Stimulated activated naive CD8-positive, alpha-beta T cell treated with anti-CD3 and anti-CD28 coated beads, Interleukin-15, Interleukin-2, amounts not matched to agents 100 ng/mL and 50 ng/mL, for 24 hours (primary cell): ENCODE measurements around the gene PHYHD1.
A peak's percentile ranks its signal among the peaks of the same experiment; 100 is the strongest.
"Not testable (repeated sequence)": the region's sequence is repeated elsewhere in the genome, so short reads cannot be mapped to it uniquely, and the experiment has no call there.

Experiments used
- H3K27ac Mint-ChIP-seq: one replicate; pipeline ENCODE4 v1.8.0; 2021; ENCODE audit warnings: mild to moderate bottlenecking, mixed read lengths
- H3K27me3 Mint-ChIP-seq: one replicate; pipeline ENCODE4 v1.8.0; 2021; ENCODE audit warnings: mixed read lengths
- H3K36me3 Mint-ChIP-seq: one replicate; pipeline ENCODE4 v1.8.0; 2021; ENCODE audit warnings: low read depth, mixed read lengths
- H3K4me1 Mint-ChIP-seq: one replicate; pipeline ENCODE4 v1.8.0; 2021; ENCODE audit warnings: low read depth, mixed read lengths
- H3K4me3 Mint-ChIP-seq: one replicate; pipeline ENCODE4 v1.8.0; 2021; ENCODE audit warnings: mild to moderate bottlenecking, mixed read lengths
- H3K9me3 Mint-ChIP-seq: one replicate; pipeline ENCODE4 v1.8.0; 2021; ENCODE audit warnings: mixed read lengths

PHYHD1 gene

DNA sequence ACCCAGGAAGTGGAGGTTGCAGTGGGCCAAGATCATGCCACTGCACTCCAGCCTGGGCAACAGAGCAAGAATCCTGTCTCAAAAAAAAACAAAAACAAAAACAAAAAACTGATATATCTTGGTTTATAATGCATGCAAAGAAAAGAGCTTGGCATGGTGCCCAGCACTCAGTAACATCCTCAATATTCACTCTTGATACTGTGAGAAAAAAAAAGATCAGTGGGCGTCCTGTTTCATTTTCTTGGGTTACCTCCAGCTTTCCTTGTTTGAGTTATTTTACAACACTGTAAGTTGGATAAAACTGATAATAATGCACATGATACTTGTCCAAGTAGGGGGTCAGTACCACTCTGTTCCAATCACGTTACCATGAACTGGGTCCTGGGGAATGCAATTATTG lies 7.8 kb downstream of the PHYHD1 start:
- Mint-ChIP-seq H3K36me3 (no peaks in the 10 kb centered on the region), H3K4me3 (no peak overlapping the region), H3K27ac (no peak overlapping the region), H3K4me1 (no peaks in the 10 kb centered on the region), H3K9me3 (no peaks in the 10 kb centered on the region), H3K27me3 (no peaks in the 10 kb centered on the region)

DNA sequence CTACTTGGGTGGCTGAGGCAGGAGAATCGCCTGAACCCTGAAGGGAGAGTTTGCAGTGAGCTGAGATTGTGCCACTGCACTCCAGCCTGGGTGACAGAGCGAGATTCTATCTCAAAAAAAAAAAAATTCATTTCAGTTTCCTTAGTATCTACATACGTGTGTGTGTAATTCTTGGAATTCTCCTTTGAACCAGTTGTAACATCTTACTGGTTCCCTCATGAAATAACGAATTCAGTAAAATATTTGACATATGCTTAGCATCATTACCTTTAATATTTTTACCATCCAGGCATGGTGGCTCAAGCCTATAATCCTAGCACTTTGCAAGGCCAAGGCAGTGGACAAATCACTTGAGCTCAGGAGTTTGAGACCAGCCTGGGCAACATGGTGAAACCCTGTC lies 8.8 kb downstream of the PHYHD1 start:
- H3K4me1 Mint-ChIP-seq, result no peaks in the 10 kb centered on the region
- H3K9me3 Mint-ChIP-seq, result no peaks in the 10 kb centered on the region
- H3K27me3 Mint-ChIP-seq, result no peaks in the 10 kb centered on the region
- H3K4me3 Mint-ChIP-seq, result no peak overlapping the region
- H3K27ac Mint-ChIP-seq, result no peak overlapping the region
- no peaks in the 10 kb centered on the region for H3K36me3 Mint-ChIP-seq

DNA sequence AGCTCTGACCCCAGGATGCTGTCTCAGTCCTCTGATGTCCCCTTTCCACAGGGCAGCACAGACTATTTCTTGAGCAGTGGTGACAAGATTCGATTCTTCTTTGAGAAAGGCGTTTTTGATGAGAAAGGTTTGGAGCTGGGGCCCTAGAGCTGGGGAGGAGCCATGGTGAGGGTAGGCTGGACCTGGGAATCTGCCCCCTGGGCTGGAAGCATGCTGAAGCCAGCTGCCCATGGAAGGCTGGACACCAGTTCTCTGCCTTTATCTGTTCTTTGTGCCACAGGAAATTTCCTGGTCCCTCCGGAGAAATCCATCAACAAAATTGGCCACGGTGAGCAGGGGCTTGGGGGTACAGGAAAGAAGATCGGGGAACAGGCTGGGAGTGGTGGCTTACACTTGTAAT lies 12.9 kb downstream of the PHYHD1 start:
- no peak overlapping the region for H3K4me3 Mint-ChIP-seq
- H3K9me3 Mint-ChIP-seq, result no peaks in the 10 kb centered on the region
- no peaks in the 10 kb centered on the region for H3K36me3 Mint-ChIP-seq
- no peak overlapping the region for H3K27ac Mint-ChIP-seq
- H3K27me3 Mint-ChIP-seq, result no peaks in the 10 kb centered on the region
- no peaks in the 10 kb centered on the region for H3K4me1 Mint-ChIP-seq

- Mint-ChIP-seq H3K27me3 (no peaks in the 10 kb centered on the region), H3K36me3 (no peaks in the 10 kb centered on the region), H3K9me3 (no peaks in the 10 kb centered on the region), H3K4me3 (no peak overlapping the region), H3K27ac (no peak overlapping the region), H3K4me1 (no peaks in the 10 kb centered on the region)
These were observed 15.5 kb downstream of the PHYHD1 start for GRCh38 chr9:128936171-128936865.

DNA sequence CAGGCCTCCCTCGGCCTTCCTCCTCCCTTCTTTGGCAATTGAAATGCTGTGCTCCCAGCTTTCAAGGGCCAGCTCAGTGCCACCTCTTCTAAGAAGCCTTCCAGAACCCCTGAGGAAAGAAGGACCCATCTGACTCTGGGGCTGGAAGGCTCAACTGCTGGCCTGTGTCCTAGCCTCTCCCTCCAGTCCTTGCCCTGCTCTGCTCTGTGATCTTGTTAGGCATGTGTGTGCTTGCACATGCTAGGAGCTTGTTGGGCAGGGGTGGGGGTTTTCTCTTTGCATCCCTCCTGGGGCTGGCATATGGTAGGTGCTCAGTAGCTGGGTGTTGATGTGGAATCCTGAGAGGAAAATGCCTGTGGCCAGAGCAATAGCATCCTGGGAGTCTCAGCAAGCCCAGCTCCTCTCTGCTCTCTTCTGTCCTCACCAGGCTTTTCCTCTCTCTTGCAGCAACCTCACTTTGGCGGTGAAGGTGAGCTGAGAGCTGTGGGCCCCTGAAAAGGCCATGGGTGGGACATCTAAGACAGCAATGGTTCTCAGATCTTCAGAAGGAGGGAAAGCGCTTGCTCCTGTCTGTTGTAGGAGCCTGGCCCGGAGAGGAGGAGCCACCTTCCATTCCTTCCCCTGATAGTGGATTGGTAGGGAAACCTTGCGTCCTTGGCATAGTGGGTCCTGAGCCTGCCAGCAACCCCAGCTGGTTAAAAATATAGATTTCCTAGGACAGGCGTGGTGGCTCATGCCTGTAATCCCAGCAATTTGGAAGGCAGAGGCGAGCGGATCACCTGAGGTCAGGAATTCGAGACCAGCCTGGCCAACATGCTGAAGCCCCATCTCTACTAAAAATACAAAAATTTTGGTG lies 16.8 kb downstream of the PHYHD1 start:
- no peaks in the 10 kb centered on the region for H3K4me1 Mint-ChIP-seq
- no peak overlapping the region for H3K27ac Mint-ChIP-seq
- no peaks in the 10 kb centered on the region for H3K9me3 Mint-ChIP-seq
- H3K36me3 Mint-ChIP-seq, result no peaks in the 10 kb centered on the region
- H3K27me3 Mint-ChIP-seq, result no peaks in the 10 kb centered on the region
- no peak overlapping the region for H3K4me3 Mint-ChIP-seq

DNA sequence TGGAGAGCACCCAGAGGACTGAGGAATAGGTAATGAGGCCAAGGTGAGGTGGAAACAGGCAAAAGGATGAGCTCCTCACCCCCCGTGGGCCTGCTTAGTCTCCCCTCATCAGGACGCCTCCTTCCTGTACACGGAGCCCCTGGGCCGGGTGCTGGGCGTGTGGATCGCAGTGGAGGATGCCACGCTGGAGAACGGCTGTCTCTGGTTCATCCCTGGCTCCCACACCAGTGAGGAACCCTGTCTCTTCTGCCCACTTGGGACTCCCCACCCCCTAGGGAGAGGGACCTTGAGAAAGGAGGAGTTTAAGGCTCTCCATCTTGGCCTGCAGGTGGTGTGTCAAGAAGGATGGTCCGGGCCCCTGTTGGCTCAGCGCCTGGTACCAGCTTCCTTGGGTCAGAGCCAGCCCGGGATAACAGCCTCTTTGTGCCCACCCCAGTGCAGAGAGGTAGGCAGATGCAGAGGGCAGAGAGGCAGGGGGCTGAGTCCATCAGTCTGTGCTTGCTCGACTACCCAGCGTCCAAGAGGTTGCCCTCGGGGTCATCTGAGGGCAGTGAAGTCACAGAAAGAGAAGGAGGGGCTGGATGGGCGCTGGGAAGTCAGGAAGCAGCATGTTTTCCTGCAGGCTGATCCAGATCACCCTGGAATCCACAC lies 19.6 kb downstream of the PHYHD1 start:
- Mint-ChIP-seq H3K4me3 (no peak overlapping the region), H3K27me3 (no peaks in the 10 kb centered on the region), H3K4me1 (no peaks in the 10 kb centered on the region), H3K27ac (no peak overlapping the region), H3K36me3 (no peaks in the 10 kb centered on the region), H3K9me3 (no peaks in the 10 kb centered on the region)

- Mint-ChIP-seq H3K27me3 (no peaks in the 10 kb centered on the region), H3K4me3 (no peak overlapping the region), H3K9me3 (no peaks in the 10 kb centered on the region), H3K4me1 (peaks cover 7% of the 10 kb centered on the region), H3K27ac (no peak overlapping the region), H3K36me3 (peaks cover 6% of the 10 kb centered on the region)
These were observed 20.4 kb downstream of the PHYHD1 start for GRCh38 chr9:128940946-128941755.

DNA sequence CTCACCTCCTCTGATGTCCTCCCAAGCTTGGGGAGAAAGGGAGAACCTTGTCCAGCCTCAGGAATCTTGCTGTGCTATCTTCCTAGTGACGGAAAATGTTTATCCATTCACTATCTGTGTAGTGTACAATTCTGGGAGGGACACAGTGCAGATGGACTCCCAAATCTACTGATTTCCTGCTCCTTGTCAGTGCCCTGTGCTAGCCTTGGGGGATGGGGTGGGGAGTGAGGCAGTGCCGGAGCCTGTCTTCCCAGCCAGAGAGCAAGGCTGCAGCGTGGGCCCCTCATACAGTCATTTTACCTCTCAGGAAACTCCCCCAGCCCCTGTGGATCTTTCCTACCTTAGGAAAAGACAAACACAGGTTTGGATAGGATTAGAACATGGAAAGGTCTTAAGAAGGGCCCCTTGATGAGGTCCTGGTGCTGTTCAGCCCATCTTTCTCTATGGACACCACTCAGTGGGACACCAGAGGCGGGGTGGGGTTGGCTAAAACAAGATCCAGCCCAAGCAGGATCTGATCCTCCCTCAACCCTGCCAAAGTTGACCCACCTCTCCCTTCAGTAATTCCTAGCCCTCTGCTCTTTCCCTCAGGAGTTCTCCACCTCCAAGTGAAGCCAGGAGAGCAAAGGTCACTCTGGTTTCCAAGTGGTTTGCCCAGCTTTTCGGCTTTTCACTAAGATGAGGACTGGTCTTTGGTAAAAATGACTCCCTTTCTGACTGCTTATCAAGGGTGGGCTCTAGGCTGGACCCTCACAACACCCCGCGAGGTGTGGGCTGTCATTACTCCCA lies 23.2 kb downstream of the PHYHD1 start:
- Mint-ChIP-seq H3K27ac (no peak overlapping the region), H3K4me3 (no peak overlapping the region), H3K4me1 (peaks cover 28% of the 10 kb centered on the region), H3K27me3 (no peaks in the 10 kb centered on the region), H3K9me3 (no peaks in the 10 kb centered on the region), H3K36me3 (peaks cover 11% of the 10 kb centered on the region)

DNA sequence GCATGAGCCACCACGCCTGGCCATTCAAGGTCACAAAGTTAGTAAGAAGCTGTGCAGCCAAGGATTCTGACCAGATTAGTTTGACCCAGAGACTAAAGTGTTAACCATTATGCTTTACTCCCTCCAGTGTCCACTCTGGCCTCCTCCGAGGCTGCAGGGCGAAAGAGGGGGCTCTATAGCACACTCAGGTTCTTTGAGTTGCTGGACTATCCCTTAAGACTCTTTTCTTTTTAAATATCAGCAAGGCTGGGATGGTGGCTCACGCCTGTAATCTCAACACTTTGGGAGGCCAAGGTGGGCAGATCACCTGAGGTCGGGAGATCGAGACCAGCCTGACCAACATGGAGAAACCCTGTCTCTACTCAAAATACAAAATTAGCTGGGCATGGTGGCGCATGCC lies 24.2 kb downstream of the PHYHD1 start:
- H3K27ac Mint-ChIP-seq, H3K27me3 Mint-ChIP-seq, H3K4me3 Mint-ChIP-seq, H3K9me3 Mint-ChIP-seq: not testable (repeated sequence)
- H3K4me1 Mint-ChIP-seq, result peaks cover 28% of the 10 kb centered on the region
- H3K36me3 Mint-ChIP-seq, result peaks cover 11% of the 10 kb centered on the region

- H3K4me1 Mint-ChIP-seq, result peaks cover 28% of the 10 kb centered on the region
- H3K36me3 Mint-ChIP-seq, result peaks cover 16% of the 10 kb centered on the region
- no peaks in the 10 kb centered on the region for H3K9me3 Mint-ChIP-seq
- peak overlapping the region; percentile 90 for H3K4me3 Mint-ChIP-seq
- peak overlapping the region; percentile 92 for H3K27ac Mint-ChIP-seq
- no peaks in the 10 kb centered on the region for H3K27me3 Mint-ChIP-seq
These were observed 25.2 kb downstream of the PHYHD1 start for GRCh38 chr9:128945798-128946501.

DNA sequence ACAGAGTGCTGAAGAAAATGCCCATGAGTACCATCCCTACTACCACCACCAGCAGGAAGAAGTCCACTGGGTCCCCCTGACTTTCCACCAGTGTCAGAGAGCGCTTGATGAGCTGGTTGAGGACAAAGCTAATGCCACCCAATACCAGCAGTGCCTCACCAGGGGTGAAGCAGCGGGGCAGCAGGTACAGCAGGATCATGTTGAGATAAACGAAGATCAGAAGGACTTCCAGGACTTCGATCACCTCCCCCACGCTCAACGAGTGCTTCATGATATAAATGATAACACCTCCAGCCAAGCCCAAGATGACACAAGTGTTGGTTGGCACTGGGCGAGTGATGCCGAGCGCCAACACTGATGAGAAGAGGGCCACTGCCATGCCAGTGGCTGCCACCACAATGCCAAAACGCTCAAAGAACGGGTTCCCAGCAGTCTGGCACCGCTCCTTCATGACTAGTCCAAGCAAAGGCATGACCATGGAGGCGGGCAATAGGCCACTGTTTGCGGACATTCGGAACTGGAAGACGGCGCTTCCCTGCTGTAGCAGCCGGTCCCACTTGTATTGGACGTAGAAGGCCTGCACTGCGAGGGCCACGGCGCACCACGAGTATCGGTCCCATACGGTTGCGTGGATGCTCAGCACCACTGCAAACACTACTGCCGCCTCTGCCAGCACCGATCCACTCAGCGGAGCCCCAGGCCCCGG lies 25.9 kb downstream of the PHYHD1 start:
- peak overlapping the region; percentile 92 for H3K27ac Mint-ChIP-seq
- peaks cover 34% of the 10 kb centered on the region for H3K4me1 Mint-ChIP-seq
- no peaks in the 10 kb centered on the region for H3K27me3 Mint-ChIP-seq
- H3K36me3 Mint-ChIP-seq, result peaks cover 21% of the 10 kb centered on the region
- peak overlapping the region; percentile 90 for H3K4me3 Mint-ChIP-seq
- no peaks in the 10 kb centered on the region for H3K9me3 Mint-ChIP-seq

GRCh38 chr9:128947277-128947526 lies 26.4 kb downstream of the PHYHD1 start:
- Mint-ChIP-seq H3K4me1 (peaks cover 34% of the 10 kb centered on the region), H3K27ac (peak overlapping the region; percentile 92), H3K27me3 (no peaks in the 10 kb centered on the region), H3K9me3 (no peaks in the 10 kb centered on the region), H3K4me3 (peak overlapping the region; percentile 90), H3K36me3 (peaks cover 25% of the 10 kb centered on the region)

DNA sequence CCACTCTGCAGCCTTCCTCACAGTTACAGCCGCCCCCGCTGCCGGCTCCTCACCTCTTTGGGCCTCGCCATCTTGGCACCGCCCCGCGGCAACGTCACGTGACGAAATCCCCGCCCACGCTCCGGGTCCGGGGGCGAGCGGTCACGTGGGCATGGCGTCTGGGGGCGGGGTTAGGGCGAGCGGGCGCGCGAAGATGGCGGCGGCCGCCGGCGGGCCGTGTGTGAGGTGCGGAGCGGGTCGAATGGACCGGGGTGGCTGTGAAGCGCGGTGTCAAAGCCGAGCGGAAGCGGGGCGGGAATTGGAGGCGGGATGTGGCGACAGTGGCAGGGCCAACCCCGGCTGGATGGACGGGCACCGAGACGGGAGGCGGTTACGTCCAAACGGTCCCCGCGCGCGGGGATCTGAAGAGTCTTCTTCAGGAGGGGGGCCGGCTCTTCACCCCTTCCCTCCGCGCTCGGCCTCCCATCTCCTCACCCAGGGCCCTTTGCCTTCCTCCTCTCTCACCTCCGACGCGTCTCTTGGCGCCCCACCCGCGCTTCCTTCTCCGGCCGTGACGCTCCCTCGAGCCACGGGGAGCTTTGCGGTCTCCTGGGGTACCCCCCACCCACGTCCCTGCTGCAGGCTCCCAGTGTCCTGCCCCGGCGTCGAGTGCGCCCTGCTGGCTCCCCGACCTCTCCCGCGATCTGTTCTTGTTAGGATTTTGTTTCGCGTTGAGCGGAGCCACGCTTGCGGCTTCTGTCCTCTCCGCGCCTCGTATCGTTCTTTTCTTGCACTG lies 26.9 kb downstream of the PHYHD1 start, which contains the start of the genes DOLK and NUP188:
TSS of gene DOLK (minus strand) at position 77 of the 775 bp plus-strand sequence. CDS start 300 bp downstream, outside the sequence.
TSS of gene NUP188 (plus strand) at position 173 of the 775 bp plus-strand sequence. CDS start at position 194, 21 bp downstream.
- peak within 1 kb of the TSS; percentile 92 for H3K27ac Mint-ChIP-seq
- H3K36me3 Mint-ChIP-seq, result peaks cover 28% of the 10 kb centered on the region
- H3K4me1 Mint-ChIP-seq, result peaks cover 34% of the 10 kb centered on the region
- H3K4me3 Mint-ChIP-seq, result peak within 1 kb of the TSS; percentile 90
- H3K27me3 Mint-ChIP-seq, result no peaks in the 10 kb centered on the region
- H3K9me3 Mint-ChIP-seq, result no peaks in the 10 kb centered on the region
